HEK293 (cell line): ENCODE data around the gene TARS3.

Experiments
- GLIS1 ChIP-seq: fragments of 450-650 bp; formaldehyde crosslinking; IDR thresholded peaks from 2 replicates; pipeline ENCODE4 v1.5.1; 2016; ENCODE audit warnings: missing biosample characterization, missing genetic modification characterization
- OVOL3 ChIP-seq: fragments of 450-650 bp; formaldehyde crosslinking; IDR thresholded peaks from 2 replicates; pipeline ENCODE4 v1.5.1; 2016; ENCODE audit warnings: missing biosample characterization, missing genetic modification characterization
- SCRT1 ChIP-seq: fragments of 450-650 bp; formaldehyde crosslinking; IDR thresholded peaks from 2 replicates; pipeline ENCODE4 v1.5.1; 2016; ENCODE audit warnings: missing biosample characterization, missing genetic modification characterization, borderline replicate concordance
- SCRT2 ChIP-seq: fragments of 450-650 bp; formaldehyde crosslinking; IDR thresholded peaks from 2 replicates; pipeline ENCODE4 v1.5.1; 2016; ENCODE audit warnings: missing biosample characterization, missing genetic modification characterization
- SP2 ChIP-seq: fragments of 450-650 bp; formaldehyde crosslinking; IDR thresholded peaks from 2 replicates; pipeline ENCODE4 v1.5.1; 2016; ENCODE audit warnings: missing biosample characterization, missing genetic modification characterization
- SP7 ChIP-seq: fragments of 450-650 bp; formaldehyde crosslinking; IDR thresholded peaks from 2 replicates; pipeline ENCODE4 v1.5.1; 2016; ENCODE audit warnings: missing biosample characterization, missing genetic modification characterization
- ZBTB1 ChIP-seq: fragments of 450-650 bp; formaldehyde crosslinking; IDR thresholded peaks from 2 replicates; pipeline ENCODE4 v1.5.1; 2016; ENCODE audit warnings: missing biosample characterization, missing genetic modification characterization
- ZBTB17 ChIP-seq: fragments of 450-650 bp; formaldehyde crosslinking; IDR thresholded peaks from 2 replicates; pipeline ENCODE4 v1.5.1; 2016; ENCODE audit warnings: missing biosample characterization, missing genetic modification characterization
- ZEB2 ChIP-seq: fragments of 450-650 bp; formaldehyde crosslinking; IDR thresholded peaks from 2 replicates; pipeline ENCODE4 v1.5.1; 2016; ENCODE audit warnings: missing biosample characterization, missing genetic modification characterization
- ZFP37 ChIP-seq: fragments of 450-650 bp; formaldehyde crosslinking; IDR thresholded peaks from 2 replicates; pipeline ENCODE4 v1.5.1; 2016; ENCODE audit warnings: missing biosample characterization, missing genetic modification characterization
- ZFP69B ChIP-seq: fragments of 450-650 bp; formaldehyde crosslinking; IDR thresholded peaks from 2 replicates; pipeline ENCODE4 v1.5.1; 2016; ENCODE audit warnings: missing biosample characterization, missing genetic modification characterization
- ZNF174 ChIP-seq: fragments of 450-650 bp; formaldehyde crosslinking; IDR thresholded peaks from 2 replicates; pipeline ENCODE4 v1.5.0; 2017; ENCODE audit warnings: missing biosample characterization, mild to moderate bottlenecking, missing genetic modification characterization
- ZNF214 ChIP-seq: fragments of 450-650 bp; formaldehyde crosslinking; IDR thresholded peaks from 2 replicates; pipeline ENCODE4 v1.5.1; 2017; ENCODE audit warnings: missing biosample characterization, mild to moderate bottlenecking, missing genetic modification characterization, borderline replicate concordance
- ZNF223 ChIP-seq: fragments of 450-650 bp; formaldehyde crosslinking; IDR thresholded peaks from 2 replicates; pipeline ENCODE4 v1.5.1; 2016; ENCODE audit warnings: missing biosample characterization, missing genetic modification characterization
- ZNF280C ChIP-seq: fragments of 450-650 bp; formaldehyde crosslinking; IDR thresholded peaks from 2 replicates; pipeline ENCODE4 v1.5.1; 2016; ENCODE audit warnings: missing biosample characterization, missing genetic modification characterization
- ZNF350 ChIP-seq: fragments of 450-650 bp; formaldehyde crosslinking; IDR thresholded peaks from 2 replicates; pipeline ENCODE4 v1.5.0; 2017; ENCODE audit warnings: missing biosample characterization, mild to moderate bottlenecking, missing genetic modification characterization
- ZNF366 ChIP-seq: fragments of 450-650 bp; formaldehyde crosslinking; conservative IDR thresholded peaks from 2 replicates; pipeline ENCODE4 v1.5.1; 2016; ENCODE audit warnings: missing biosample characterization, missing genetic modification characterization
- ZNF423 ChIP-seq: fragments of 450-650 bp; formaldehyde crosslinking; IDR thresholded peaks from 2 replicates; pipeline ENCODE4 v1.5.1; 2016; ENCODE audit warnings: missing biosample characterization, missing genetic modification characterization
- ZNF596 ChIP-seq: fragments of 450-650 bp; IDR thresholded peaks from 2 replicates; pipeline ENCODE4 v1.5.0; 2018; ENCODE audit warnings: missing biosample characterization, mild to moderate bottlenecking, missing genetic modification characterization, moderate library complexity
- ZNF610 ChIP-seq: fragments of 450-650 bp; formaldehyde crosslinking; IDR thresholded peaks from 2 replicates; pipeline ENCODE4 v1.5.1; 2016; ENCODE audit warnings: missing biosample characterization, missing genetic modification characterization, borderline replicate concordance
- ZNF664 ChIP-seq: fragments of 450-650 bp; formaldehyde crosslinking; IDR thresholded peaks from 2 replicates; pipeline ENCODE4 v1.5.1; 2016; ENCODE audit warnings: missing biosample characterization, missing genetic modification characterization
- ZNF670 ChIP-seq: fragments of 450-650 bp; formaldehyde crosslinking; IDR thresholded peaks from 2 replicates; pipeline ENCODE4 v1.5.1; 2016; ENCODE audit warnings: missing biosample characterization, missing genetic modification characterization, low read depth
- ZNF692 ChIP-seq: fragments of 450-650 bp; formaldehyde crosslinking; IDR thresholded peaks from 2 replicates; pipeline ENCODE4 v1.5.1; 2016; ENCODE audit warnings: missing biosample characterization, missing genetic modification characterization
- ZSCAN16 ChIP-seq: fragments of 450-650 bp; formaldehyde crosslinking; IDR thresholded peaks from 2 replicates; pipeline ENCODE4 v1.5.1; 2016; ENCODE audit warnings: missing biosample characterization, missing genetic modification characterization
- TF ChIP-seq, protein P1 (sequence below): fragments of 450-650 bp; formaldehyde crosslinking; IDR thresholded peaks from 2 replicates; pipeline ENCODE4 v1.5.1; 2016; ENCODE audit warnings: missing biosample characterization, missing genetic modification characterization
- TF ChIP-seq, protein P2 (sequence below): fragments of 450-650 bp; formaldehyde crosslinking; IDR thresholded peaks from 2 replicates; pipeline ENCODE4 v1.5.1; 2017; ENCODE audit warnings: missing biosample characterization, missing genetic modification characterization
- TF ChIP-seq, protein P3 (sequence below): fragments of 450-650 bp; formaldehyde crosslinking; IDR thresholded peaks from 2 replicates; pipeline ENCODE4 v1.5.1; 2016; ENCODE audit warnings: missing biosample characterization, missing genetic modification characterization, borderline replicate concordance
- TF ChIP-seq, protein P4 (sequence below): fragments of 450-650 bp; formaldehyde crosslinking; IDR thresholded peaks from 2 replicates; pipeline ENCODE4 v1.5.1; 2016; ENCODE audit warnings: missing biosample characterization, missing genetic modification characterization, low read depth

Gene TARS3

GRCh38 chr15:101652098-101652785 is 72.0 kb downstream of the TARS3 start, which contains the start of gene TM2D3 (continued):
- peak; percentile 84 for TF ChIP-seq ZNF692 (tag by site-specific recombination)
- no peak for TF ChIP-seq ZSCAN16 (tag by site-specific recombination)
- TF ChIP-seq, protein P1, sequence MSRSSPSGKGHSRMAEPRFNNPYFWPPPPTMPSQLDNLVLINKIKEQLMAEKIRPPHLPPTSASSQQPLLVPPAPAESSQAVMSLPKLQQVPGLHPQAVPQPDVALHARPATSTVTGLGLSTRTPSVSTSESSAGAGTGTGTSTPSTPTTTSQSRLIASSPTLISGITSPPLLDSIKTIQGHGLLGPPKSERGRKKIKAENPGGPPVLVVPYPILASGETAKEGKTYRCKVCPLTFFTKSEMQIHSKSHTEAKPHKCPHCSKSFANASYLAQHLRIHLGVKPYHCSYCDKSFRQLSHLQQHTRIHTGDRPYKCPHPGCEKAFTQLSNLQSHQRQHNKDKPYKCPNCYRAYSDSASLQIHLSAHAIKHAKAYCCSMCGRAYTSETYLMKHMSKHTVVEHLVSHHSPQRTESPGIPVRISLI (tag by site-specific recombination), result no peak
- TF ChIP-seq ZNF366 (tag by site-specific recombination), result peak; percentile 73
- peak; percentile 82 for TF ChIP-seq SP7 (tag by site-specific recombination)
- TF ChIP-seq, protein P2, sequence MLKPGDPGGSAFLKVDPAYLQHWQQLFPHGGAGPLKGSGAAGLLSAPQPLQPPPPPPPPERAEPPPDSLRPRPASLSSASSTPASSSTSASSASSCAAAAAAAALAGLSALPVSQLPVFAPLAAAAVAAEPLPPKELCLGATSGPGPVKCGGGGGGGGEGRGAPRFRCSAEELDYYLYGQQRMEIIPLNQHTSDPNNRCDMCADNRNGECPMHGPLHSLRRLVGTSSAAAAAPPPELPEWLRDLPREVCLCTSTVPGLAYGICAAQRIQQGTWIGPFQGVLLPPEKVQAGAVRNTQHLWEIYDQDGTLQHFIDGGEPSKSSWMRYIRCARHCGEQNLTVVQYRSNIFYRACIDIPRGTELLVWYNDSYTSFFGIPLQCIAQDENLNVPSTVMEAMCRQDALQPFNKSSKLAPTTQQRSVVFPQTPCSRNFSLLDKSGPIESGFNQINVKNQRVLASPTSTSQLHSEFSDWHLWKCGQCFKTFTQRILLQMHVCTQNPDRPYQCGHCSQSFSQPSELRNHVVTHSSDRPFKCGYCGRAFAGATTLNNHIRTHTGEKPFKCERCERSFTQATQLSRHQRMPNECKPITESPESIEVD (tag by site-specific recombination), result no peak
- no peak for TF ChIP-seq ZNF423 (tag by site-specific recombination)
- peak; percentile 46; the same call in 1 of the 2 replicates for TF ChIP-seq ZNF596 (tag by site-specific recombination)
- TF ChIP-seq ZFP37 (tag by site-specific recombination), result peak; percentile 81
- no peak; the same call in 1 of the 2 replicates for TF ChIP-seq ZFP69B
- 0 out of 2 replicates have a peak, but pooled peaks have one; percentile 12 for TF ChIP-seq OVOL3 (tag by site-specific recombination)
- no peak for TF ChIP-seq ZNF223 (tag by site-specific recombination)
- no peak for TF ChIP-seq ZNF670 (tag by site-specific recombination)
- TF ChIP-seq ZEB2 (tag by site-specific recombination), result peak; percentile 83
- TF ChIP-seq ZBTB1 (tag by site-specific recombination), result 0 out of 2 replicates have a peak, but pooled peaks have one; percentile 5
- TF ChIP-seq, protein P3, sequence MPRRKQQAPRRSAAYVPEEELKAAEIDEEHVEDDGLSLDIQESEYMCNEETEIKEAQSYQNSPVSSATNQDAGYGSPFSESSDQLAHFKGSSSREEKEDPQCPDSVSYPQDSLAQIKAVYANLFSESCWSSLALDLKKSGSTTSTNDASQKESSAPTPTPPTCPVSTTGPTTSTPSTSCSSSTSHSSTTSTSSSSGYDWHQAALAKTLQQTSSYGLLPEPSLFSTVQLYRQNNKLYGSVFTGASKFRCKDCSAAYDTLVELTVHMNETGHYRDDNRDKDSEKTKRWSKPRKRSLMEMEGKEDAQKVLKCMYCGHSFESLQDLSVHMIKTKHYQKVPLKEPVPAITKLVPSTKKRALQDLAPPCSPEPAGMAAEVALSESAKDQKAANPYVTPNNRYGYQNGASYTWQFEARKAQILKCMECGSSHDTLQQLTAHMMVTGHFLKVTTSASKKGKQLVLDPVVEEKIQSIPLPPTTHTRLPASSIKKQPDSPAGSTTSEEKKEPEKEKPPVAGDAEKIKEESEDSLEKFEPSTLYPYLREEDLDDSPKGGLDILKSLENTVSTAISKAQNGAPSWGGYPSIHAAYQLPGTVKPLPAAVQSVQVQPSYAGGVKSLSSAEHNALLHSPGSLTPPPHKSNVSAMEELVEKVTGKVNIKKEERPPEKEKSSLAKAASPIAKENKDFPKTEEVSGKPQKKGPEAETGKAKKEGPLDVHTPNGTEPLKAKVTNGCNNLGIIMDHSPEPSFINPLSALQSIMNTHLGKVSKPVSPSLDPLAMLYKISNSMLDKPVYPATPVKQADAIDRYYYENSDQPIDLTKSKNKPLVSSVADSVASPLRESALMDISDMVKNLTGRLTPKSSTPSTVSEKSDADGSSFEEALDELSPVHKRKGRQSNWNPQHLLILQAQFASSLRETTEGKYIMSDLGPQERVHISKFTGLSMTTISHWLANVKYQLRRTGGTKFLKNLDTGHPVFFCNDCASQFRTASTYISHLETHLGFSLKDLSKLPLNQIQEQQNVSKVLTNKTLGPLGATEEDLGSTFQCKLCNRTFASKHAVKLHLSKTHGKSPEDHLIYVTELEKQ (tag by site-specific recombination), result no peak; the same call in 1 of the 2 replicates
- no peak for TF ChIP-seq ZNF664 (tag by site-specific recombination)
- no peak for TF ChIP-seq SCRT2 (tag by site-specific recombination)
- no peak for TF ChIP-seq SCRT1
- peak; percentile 69; the same call in 1 of the 2 replicates for TF ChIP-seq ZBTB17 (tag by site-specific recombination)
- TF ChIP-seq ZNF280C (tag by site-specific recombination), result no peak
- TF ChIP-seq ZNF350 (tag by site-specific recombination), result no peak
- peak; percentile 95 for TF ChIP-seq GLIS1 (tag by site-specific recombination)
- 0 out of 2 replicates have a peak, but pooled peaks have one; percentile 45 for TF ChIP-seq ZNF174 (tag by site-specific recombination)
- TF ChIP-seq, protein P4, sequence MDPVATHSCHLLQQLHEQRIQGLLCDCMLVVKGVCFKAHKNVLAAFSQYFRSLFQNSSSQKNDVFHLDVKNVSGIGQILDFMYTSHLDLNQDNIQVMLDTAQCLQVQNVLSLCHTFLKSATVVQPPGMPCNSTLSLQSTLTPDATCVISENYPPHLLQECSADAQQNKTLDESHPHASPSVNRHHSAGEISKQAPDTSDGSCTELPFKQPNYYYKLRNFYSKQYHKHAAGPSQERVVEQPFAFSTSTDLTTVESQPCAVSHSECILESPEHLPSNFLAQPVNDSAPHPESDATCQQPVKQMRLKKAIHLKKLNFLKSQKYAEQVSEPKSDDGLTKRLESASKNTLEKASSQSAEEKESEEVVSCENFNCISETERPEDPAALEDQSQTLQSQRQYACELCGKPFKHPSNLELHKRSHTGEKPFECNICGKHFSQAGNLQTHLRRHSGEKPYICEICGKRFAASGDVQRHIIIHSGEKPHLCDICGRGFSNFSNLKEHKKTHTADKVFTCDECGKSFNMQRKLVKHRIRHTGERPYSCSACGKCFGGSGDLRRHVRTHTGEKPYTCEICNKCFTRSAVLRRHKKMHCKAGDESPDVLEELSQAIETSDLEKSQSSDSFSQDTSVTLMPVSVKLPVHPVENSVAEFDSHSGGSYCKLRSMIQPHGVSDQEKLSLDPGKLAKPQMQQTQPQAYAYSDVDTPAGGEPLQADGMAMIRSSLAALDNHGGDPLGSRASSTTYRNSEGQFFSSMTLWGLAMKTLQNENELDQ (tag by site-specific recombination), result no peak
- no peak for TF ChIP-seq ZNF214
- TF ChIP-seq SP2 (tag by site-specific recombination), result peak; percentile 74; the same call in 1 of the 2 replicates
- TF ChIP-seq ZNF610 (tag by site-specific recombination), result no peak; the same call in 1 of the 2 replicates
